ENCODE data around the gene ZDHHC8.

ZDHHC8 gene

GRCh38 chr22:20131859-20132685 is 468 bp downstream of the ZDHHC8 start:
- H2AFZ ChIP-seq (ENCODE audit: low read depth, low read length): peak overlapping the region; percentile 31
- peak overlapping the region; percentile 70 for H3K4me3 ChIP-seq (ENCODE audit: low read length)
- H3K36me3 ChIP-seq (ENCODE audit: insufficient read depth, low read length): peaks cover 3% of the 10 kb centered on the region
- no peaks in the 10 kb centered on the region for H3K9me3 ChIP-seq (ENCODE audit: low read length)
- H3K4me1 ChIP-seq (ENCODE audit: insufficient read depth, low read length): peaks cover 17% of the 10 kb centered on the region
- no peaks in the 10 kb centered on the region for H3K27me3 ChIP-seq (ENCODE audit: insufficient read depth, low read length)

- Histone ChIP-seq H3K36me3 (ENCODE audit: insufficient read depth, low read length) (no peaks in the 10 kb centered on the region), H3K27me3 (ENCODE audit: insufficient read depth, low read length) (no peaks in the 10 kb centered on the region), H2AFZ (ENCODE audit: low read depth, low read length) (no peak overlapping the region), H3K9me3 (ENCODE audit: low read length) (no peaks in the 10 kb centered on the region), H3K4me3 (ENCODE audit: low read length) (peak overlapping the region; percentile 70), H3K4me1 (ENCODE audit: insufficient read depth, low read length) (peaks cover 23% of the 10 kb centered on the region)
Observed at GRCh38 chr22:20132686-20133246, 1.2 kb downstream of the ZDHHC8 start.

- H3K27me3 ChIP-seq (ENCODE audit: insufficient read depth, low read length): no peaks in the 10 kb centered on the region
- H3K9me3 ChIP-seq (ENCODE audit: low read length): no peaks in the 10 kb centered on the region
- H3K4me3 ChIP-seq (ENCODE audit: low read length): no peak overlapping the region
- no peak overlapping the region for H2AFZ ChIP-seq (ENCODE audit: low read depth, low read length)
- H3K36me3 ChIP-seq (ENCODE audit: insufficient read depth, low read length): no peaks in the 10 kb centered on the region
- peaks cover 24% of the 10 kb centered on the region for H3K4me1 ChIP-seq (ENCODE audit: insufficient read depth, low read length)
Observed at GRCh38 chr22:20133930-20134549, 2.4 kb downstream of the ZDHHC8 start.

GRCh38 chr22:20135265-20135664 is 3.7 kb downstream of the ZDHHC8 start:
- peaks cover 24% of the 10 kb centered on the region for H3K4me1 ChIP-seq (ENCODE audit: insufficient read depth, low read length)
- no peak overlapping the region for H2AFZ ChIP-seq (ENCODE audit: low read depth, low read length)
- peaks cover 4% of the 10 kb centered on the region for H3K36me3 ChIP-seq (ENCODE audit: insufficient read depth, low read length)
- H3K27me3 ChIP-seq (ENCODE audit: insufficient read depth, low read length): no peaks in the 10 kb centered on the region
- H3K9me3 ChIP-seq (ENCODE audit: low read length): no peaks in the 10 kb centered on the region
- no peak overlapping the region for H3K4me3 ChIP-seq (ENCODE audit: low read length)

- H3K4me1 ChIP-seq (ENCODE audit: insufficient read depth, low read length): peaks cover 19% of the 10 kb centered on the region
Observed at GRCh38 chr22:20135806-20136602, 4.4 kb downstream of the ZDHHC8 start.

GRCh38 chr22:20136603-20136873 is 4.9 kb downstream of the ZDHHC8 start:
- H3K9me3 ChIP-seq (ENCODE audit: low read length): no peaks in the 10 kb centered on the region
- no peak overlapping the region for H2AFZ ChIP-seq (ENCODE audit: low read depth, low read length)
- H3K36me3 ChIP-seq (ENCODE audit: insufficient read depth, low read length): peaks cover 4% of the 10 kb centered on the region
- peaks cover 19% of the 10 kb centered on the region for H3K4me1 ChIP-seq (ENCODE audit: insufficient read depth, low read length)
- no peaks in the 10 kb centered on the region for H3K27me3 ChIP-seq (ENCODE audit: insufficient read depth, low read length)
- H3K4me3 ChIP-seq (ENCODE audit: low read length): no peak overlapping the region

More at GRCh38 chr22:20135806-20136602, 4.4 kb downstream of the ZDHHC8 start:
- H3K36me3 ChIP-seq (ENCODE audit: insufficient read depth, low read length): peaks cover 4% of the 10 kb centered on the region
- no peaks in the 10 kb centered on the region for H3K27me3 ChIP-seq (ENCODE audit: insufficient read depth, low read length)
- no peaks in the 10 kb centered on the region for H3K9me3 ChIP-seq (ENCODE audit: low read length)
- no peak overlapping the region for H3K4me3 ChIP-seq (ENCODE audit: low read length)
- no peak overlapping the region for H2AFZ ChIP-seq (ENCODE audit: low read depth, low read length)

GRCh38 chr22:20137113-20137512 is 5.5 kb downstream of the ZDHHC8 start:
- no peaks in the 10 kb centered on the region for H3K9me3 ChIP-seq (ENCODE audit: low read length)
- no peak overlapping the region for H3K4me3 ChIP-seq (ENCODE audit: low read length)
- peaks cover 4% of the 10 kb centered on the region for H3K36me3 ChIP-seq (ENCODE audit: insufficient read depth, low read length)
- no peaks in the 10 kb centered on the region for H3K27me3 ChIP-seq (ENCODE audit: insufficient read depth, low read length)
- H2AFZ ChIP-seq (ENCODE audit: low read depth, low read length): no peak overlapping the region
- H3K4me1 ChIP-seq (ENCODE audit: insufficient read depth, low read length): peaks cover 18% of the 10 kb centered on the region

- H3K27me3 ChIP-seq (ENCODE audit: insufficient read depth, low read length): no peaks in the 10 kb centered on the region
- peaks cover 11% of the 10 kb centered on the region for H3K4me1 ChIP-seq (ENCODE audit: insufficient read depth, low read length)
- H3K4me3 ChIP-seq (ENCODE audit: low read length): no peak overlapping the region
- peaks cover 4% of the 10 kb centered on the region for H3K36me3 ChIP-seq (ENCODE audit: insufficient read depth, low read length)
- H2AFZ ChIP-seq (ENCODE audit: low read depth, low read length): no peak overlapping the region
- no peaks in the 10 kb centered on the region for H3K9me3 ChIP-seq (ENCODE audit: low read length)
Observed at GRCh38 chr22:20137671-20138416, 6.2 kb downstream of the ZDHHC8 start.

GRCh38 chr22:20138417-20138738 is 6.8 kb downstream of the ZDHHC8 start:
- H3K4me3 ChIP-seq (ENCODE audit: low read length): no peak overlapping the region
- no peaks in the 10 kb centered on the region for H3K27me3 ChIP-seq (ENCODE audit: insufficient read depth, low read length)
- no peak overlapping the region for H2AFZ ChIP-seq (ENCODE audit: low read depth, low read length)
- peaks cover 4% of the 10 kb centered on the region for H3K36me3 ChIP-seq (ENCODE audit: insufficient read depth, low read length)
- H3K9me3 ChIP-seq (ENCODE audit: low read length): no peaks in the 10 kb centered on the region
- peaks cover 9% of the 10 kb centered on the region for H3K4me1 ChIP-seq (ENCODE audit: insufficient read depth, low read length)

- Histone ChIP-seq H3K4me3 (ENCODE audit: low read length) (no peak overlapping the region), H3K36me3 (ENCODE audit: insufficient read depth, low read length) (peaks cover 4% of the 10 kb centered on the region), H3K27me3 (ENCODE audit: insufficient read depth, low read length) (no peaks in the 10 kb centered on the region), H3K9me3 (ENCODE audit: low read length) (no peaks in the 10 kb centered on the region), H2AFZ (ENCODE audit: low read depth, low read length) (no peak overlapping the region), H3K4me1 (ENCODE audit: insufficient read depth, low read length) (peaks cover 9% of the 10 kb centered on the region)
Observed at GRCh38 chr22:20138868-20139267, 7.3 kb downstream of the ZDHHC8 start.

GRCh38 chr22:20139391-20140106 is 7.9 kb downstream of the ZDHHC8 start:
- Histone ChIP-seq H3K27me3 (ENCODE audit: insufficient read depth, low read length) (no peaks in the 10 kb centered on the region), H3K9me3 (ENCODE audit: low read length) (no peaks in the 10 kb centered on the region), H2AFZ (ENCODE audit: low read depth, low read length) (no peak overlapping the region), H3K36me3 (ENCODE audit: insufficient read depth, low read length) (peaks cover 9% of the 10 kb centered on the region), H3K4me1 (ENCODE audit: insufficient read depth, low read length) (peaks cover 9% of the 10 kb centered on the region), H3K4me3 (ENCODE audit: low read length) (no peak overlapping the region)

- Histone ChIP-seq H2AFZ (ENCODE audit: low read depth, low read length) (no peak overlapping the region), H3K4me3 (ENCODE audit: low read length) (no peak overlapping the region), H3K36me3 (ENCODE audit: insufficient read depth, low read length) (peaks cover 9% of the 10 kb centered on the region), H3K4me1 (ENCODE audit: insufficient read depth, low read length) (peaks cover 9% of the 10 kb centered on the region), H3K27me3 (ENCODE audit: insufficient read depth, low read length) (no peaks in the 10 kb centered on the region), H3K9me3 (ENCODE audit: low read length) (no peaks in the 10 kb centered on the region)
Observed at GRCh38 chr22:20140107-20140445, 8.5 kb downstream of the ZDHHC8 start.
